Measurements from ENCODE around the gene MARK4.
"Not testable (repeated sequence)": the region's sequence is repeated elsewhere in the genome, so short reads cannot be mapped to it uniquely, and the experiment has no call there.

The MARK4 gene

DNA sequence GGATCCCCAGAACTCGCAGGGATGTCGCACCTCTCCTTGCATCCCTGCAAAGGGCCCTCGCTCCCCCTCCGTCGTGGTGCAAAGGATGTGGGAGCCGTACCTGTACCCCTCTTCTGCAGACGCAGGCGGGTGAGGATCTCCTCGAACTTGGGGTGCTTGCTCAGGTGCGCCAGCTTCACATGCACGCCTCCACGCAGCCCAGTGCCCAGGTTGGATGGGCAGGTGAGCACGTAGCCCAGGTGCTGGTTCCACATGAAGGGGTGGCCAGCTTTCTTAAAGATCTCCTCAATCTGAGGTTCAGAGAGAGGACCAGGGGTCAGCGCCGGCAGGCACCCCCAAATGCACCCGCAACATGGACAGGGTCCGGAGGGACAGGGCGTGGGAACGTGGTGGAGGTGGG, 56.3 kb downstream of the MARK4 start:
- no peak for DNase-seq

GRCh38 chr19:45309322-45309721, 58.3 kb downstream of the MARK4 start:
- not testable (repeated sequence) for DNase-seq

DNA sequence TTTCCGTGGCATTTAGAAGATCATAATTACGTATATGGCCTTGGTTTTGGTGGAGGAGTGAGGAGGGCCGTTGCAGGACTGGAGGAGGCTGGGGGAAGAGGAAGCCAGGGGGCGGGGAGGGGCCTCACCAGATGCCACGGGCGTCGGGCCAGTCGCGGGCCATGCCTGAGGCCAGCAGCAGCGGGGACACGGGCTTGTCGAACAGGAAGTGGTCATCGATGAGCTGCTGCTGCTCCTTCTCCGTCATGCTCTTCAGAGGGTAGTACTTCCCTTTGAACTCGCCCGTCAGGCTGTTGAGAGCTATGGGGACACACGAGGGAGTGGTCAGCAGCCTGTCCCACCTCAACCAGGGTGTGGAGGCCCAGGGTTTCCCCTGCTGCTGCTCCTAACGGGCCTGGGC, 60.5 kb downstream of the MARK4 start:
- no peak for DNase-seq

DNA sequence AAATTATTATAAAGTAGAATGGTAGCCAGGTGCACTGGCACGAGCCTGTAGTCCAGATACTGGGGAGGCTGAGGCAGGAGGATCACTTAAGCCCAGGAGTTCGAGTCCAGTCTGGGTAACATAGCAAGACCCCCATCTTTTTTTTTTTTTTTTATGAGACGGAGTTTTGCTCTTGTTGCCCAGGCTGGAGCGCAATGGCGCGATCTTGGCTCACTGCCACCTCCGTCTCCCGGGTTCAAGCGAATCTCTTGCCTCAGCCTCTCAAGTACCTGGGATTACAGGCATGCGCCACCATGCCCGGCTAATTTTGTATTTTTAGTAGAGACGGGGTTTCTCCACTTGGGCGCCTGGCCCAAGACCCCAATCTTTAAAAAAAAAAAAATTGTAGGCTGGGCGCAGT, 61.2 kb downstream of the MARK4 start:
- not testable (repeated sequence) for DNase-seq

- no peak for DNase-seq
Observed at GRCh38 chr19:45314708-45315245, 63.7 kb downstream of the MARK4 start.

DNA sequence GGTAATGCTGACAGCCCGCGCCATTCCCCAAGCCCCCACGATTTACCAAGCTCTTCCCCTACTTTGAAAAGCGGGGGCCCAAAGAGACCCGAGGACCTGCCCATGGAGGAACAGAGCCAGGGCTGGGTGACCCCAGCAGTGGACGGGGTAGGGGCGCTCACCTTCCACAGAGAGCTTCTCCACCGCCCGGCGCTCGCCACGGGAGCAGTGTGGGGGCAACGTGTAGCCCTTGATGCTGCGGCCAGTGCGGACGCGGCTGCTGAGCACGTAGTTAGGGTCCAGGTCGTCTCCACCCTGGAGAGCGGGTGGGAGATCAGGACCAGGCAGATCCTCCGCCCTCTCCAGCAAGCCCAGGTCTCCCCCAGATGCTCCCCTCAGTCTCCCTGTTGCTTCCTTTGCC, 64.2 kb downstream of the MARK4 start:
- no peak for DNase-seq

GRCh38 chr19:45320997-45321775, 70.1 kb downstream of the MARK4 start:
- no peak for DNase-seq

GRCh38 chr19:45321848-45322247, 70.8 kb downstream of the MARK4 start:
- no peak for DNase-seq

GRCh38 chr19:45322311-45322710, 71.2 kb downstream of the MARK4 start:
- peak; percentile 28 to 40 for DNase-seq

GRCh38 chr19:45322744-45323281, 71.7 kb downstream of the MARK4 start, which contains the start of gene CKM:
TSS of gene CKM (minus strand) at chr19:45322875. CDS start at chr19:45319713, 3,162 bp downstream.
- no peak for DNase-seq

GRCh38 chr19:45323671-45324081, 72.6 kb downstream of the MARK4 start:
- no peak for DNase-seq

DNA sequence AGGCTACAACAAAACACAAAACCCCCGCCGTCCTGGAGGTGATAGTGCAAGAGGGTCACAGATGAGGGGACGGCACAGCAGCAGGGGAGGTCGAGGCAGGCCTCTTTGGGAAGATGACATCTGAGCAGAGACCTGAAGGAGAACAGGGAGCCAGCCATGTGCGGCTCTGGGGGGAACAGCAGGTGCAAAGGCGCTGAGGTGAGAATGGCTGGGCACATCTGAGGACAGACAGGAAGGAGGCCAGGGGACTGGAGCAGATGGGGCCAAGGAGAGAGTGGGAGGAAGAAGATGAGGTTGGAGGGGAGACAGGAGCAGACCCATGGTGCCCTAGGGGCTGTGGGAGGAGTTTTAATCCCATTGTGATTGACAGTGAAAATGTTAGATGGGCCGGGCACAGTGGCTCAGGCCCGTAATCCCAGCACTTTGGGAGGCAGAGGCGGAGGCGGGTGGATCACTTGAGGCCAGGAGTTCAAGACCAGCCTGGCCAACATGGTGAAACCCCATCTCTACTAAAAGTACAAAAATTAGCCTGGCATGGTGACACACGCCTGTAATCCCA, 73.4 kb downstream of the MARK4 start:
- no peak for DNase-seq

DNA sequence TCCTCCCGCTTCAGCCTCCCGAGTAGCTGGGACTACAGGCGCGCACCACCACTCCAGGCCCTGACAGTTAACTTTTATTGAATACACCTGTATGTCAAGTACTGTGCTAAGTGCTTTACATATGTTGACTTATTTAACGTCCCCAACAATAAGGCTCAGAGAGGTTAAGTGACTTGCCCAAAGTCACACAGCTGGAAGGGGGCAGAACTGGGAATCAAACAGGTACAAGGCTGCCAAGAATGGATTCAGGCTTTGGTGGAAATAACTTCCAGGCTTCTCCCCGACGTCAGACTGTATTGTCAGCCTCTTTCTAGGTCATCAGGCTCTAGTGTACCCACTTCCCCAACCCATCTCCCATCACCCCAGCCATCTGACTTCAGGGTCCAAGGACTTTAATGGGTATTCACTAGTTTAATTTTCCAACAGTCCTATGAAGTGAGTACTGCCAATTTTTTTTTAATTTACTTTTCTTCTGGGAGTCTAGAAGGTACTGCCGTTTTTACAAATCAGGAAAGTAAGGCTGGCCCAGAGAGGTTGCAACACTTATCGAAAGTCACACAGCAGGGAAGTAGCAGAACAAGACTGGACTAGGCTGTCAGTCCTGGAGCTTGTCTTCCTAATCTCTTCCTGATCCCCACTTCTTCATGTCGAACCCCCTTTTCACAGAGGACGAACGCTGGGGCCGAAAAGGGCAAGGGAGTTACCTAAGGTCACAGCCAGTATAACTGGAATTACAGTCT, 76.5 kb downstream of the MARK4 start:
- no peak for DNase-seq

- DNase-seq, result peak in 1 of 2 experiments; percentile 24
Observed at GRCh38 chr19:45331411-45331810, 80.3 kb downstream of the MARK4 start.

DNA sequence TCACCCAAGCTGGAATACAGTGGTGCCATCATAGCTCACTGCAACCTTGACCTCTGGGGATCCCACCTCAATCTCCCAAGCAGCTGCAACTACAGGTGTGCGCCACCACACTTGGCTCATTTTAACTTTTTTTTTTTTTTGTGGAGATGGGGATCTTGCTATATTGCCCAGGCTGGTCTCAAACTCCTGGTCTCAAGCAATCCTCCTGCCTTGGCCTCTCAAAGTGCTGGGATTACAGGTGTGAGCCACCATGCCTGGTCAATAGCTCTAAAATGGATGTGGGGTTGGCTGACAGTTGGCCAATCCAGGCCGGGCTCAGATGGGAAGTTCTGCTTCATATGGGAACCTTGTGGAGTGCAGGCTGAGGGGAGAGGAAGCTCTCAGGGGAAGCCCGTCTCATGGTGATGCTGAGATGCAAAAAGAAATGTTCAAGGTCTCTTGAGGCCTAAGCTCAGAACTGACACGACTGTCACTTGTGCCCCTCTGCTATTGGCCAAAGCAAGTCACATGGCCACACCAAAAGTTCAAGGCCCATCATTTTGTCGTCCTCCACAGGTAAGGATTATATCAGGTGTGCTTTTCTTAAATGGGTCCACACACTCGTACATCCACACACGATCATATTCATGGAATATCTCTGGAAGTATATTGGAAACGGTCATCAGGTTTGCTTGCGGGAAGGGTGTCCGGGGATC, 82.7 kb downstream of the MARK4 start:
- DNase-seq, result no peak

- DNase-seq, result not testable (repeated sequence)
Observed at GRCh38 chr19:45334881-45335280, 83.8 kb downstream of the MARK4 start.

DNA sequence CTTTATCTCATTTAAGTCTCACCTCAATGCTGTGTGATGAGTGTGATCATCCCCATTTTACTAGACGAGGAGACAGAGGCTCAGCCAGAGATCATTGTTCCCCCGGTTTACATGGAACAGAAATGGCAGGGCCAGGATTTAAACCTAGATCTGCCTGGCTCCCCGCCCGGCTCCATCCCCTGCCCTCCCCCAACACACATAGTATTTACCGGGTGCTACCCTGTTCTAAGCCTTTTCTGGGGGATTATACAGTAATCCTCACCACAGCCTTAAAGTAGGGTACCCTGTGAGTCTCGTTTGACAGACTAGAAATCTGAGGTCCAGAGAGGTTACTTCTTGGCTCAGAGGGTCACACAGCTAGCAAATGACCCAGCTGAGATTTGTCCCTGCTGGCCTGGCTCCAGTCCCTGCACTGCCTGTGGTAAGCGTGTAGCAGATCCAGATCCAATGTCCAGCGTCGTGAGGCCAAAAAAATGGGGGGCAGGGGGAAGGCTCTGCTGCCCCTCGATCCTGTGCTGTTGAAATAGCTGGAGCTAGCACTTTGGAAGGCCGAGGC, 85.7 kb downstream of the MARK4 start:
- no peak for DNase-seq

DNA sequence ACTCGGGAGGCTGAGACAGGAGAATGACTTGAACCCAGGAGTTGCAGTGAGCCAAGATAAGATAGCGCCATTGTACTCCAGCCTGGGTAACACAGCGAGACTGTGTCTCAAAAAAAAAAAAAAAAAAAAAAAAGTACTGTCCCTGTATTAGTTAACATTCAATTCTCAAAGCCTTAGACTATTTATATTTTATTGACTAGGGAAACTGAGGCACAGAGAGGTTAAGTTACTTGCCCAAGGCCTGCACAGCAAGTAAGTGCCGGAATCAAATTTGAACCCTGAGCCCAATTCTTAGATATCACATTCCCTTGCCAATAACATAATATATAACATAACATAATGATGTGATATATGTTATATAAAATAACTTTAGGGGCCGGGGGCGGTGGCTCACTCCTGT, 88.6 kb downstream of the MARK4 start:
- DNase-seq, result no peak

- DNase-seq, result no peak
Observed at GRCh38 chr19:45340232-45340898, 89.3 kb downstream of the MARK4 start, which contains the start of gene KLC3. TSS of gene KLC3 (plus strand) at chr19:45340750. CDS start at chr19:45345542, 4,792 bp downstream.

DNA sequence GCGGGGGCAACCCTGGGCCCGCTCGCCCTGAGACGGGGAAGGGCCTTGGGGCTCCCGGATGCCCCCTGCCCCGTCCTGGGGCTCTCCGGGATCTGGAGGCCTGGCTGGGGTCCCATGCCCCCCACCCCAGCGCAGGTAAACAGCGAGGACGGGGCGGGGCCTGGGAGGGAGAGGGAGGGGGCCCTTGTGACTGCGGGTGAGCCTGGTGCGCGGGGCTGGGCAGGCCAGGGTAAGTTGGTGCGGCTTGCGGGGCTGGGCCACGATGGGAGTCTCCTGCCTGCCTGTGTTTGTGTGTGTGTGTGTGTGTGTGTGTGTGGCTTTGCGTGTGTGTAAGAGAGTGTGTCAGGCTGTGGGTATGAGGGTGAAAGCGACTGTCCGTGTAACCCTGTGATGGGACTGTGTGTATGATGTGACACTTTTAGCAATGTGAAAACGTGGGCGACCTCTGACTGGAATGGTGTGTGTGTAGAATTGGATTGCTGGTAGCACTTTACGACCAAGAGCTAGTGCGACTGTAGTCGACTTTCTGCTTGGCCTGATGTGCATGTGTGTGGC, 89.9 kb downstream of the MARK4 start:
- no peak for DNase-seq

GRCh38 chr19:45342911-45343310, 91.8 kb downstream of the MARK4 start:
- no peak for DNase-seq
